ENCODE measurements around the gene RHOA. TPM values are rescaled to one million over a fixed set of nuclear protein-coding genes. Genes with fewer than 3 reads are reported as not detected.
"Not testable (repeated sequence)": the region's sequence is repeated elsewhere in the genome, so short reads cannot be mapped to it uniquely, and the experiment has no call there.

The RHOA gene
- total RNA-seq, 1 donor from 2014 or later, result 155 TPM

- DNase-seq (ENCODE audit: low spot score) (no peak), ATAC-seq (no peak)
Measured at GRCh38 chr3:49333091-49333490, 78.7 kb downstream of the RHOA start.

GRCh38 chr3:49329186-49329585 lies 82.6 kb downstream of the RHOA start:
- ATAC-seq, result no peak
- no peak for DNase-seq (ENCODE audit: low spot score)

- not testable (repeated sequence) for ATAC-seq; DNase-seq (ENCODE audit: low spot score)
Measured at GRCh38 chr3:49328350-49328749, 83.4 kb downstream of the RHOA start.

GRCh38 chr3:49327485-49327884 lies 84.3 kb downstream of the RHOA start:
- DNase-seq (ENCODE audit: low spot score) (no peak), ATAC-seq (peak; percentile 89)

GRCh38 chr3:49324768-49325167 lies 87.0 kb downstream of the RHOA start:
- ATAC-seq (no peak), DNase-seq (ENCODE audit: low spot score) (no peak)

- ATAC-seq (no peak), DNase-seq (ENCODE audit: low spot score) (no peak)
Measured at GRCh38 chr3:49316696-49317457, 94.9 kb downstream of the RHOA start.

- ATAC-seq, result no peak
- no peak for DNase-seq (ENCODE audit: low spot score)
Measured at GRCh38 chr3:49313896-49314688, 97.7 kb downstream of the RHOA start.

GRCh38 chr3:49311283-49311682 lies 100.5 kb downstream of the RHOA start:
- ATAC-seq (no peak), DNase-seq (ENCODE audit: low spot score) (no peak)

- no peak for ATAC-seq
- no peak for DNase-seq (ENCODE audit: low spot score)
Measured at GRCh38 chr3:49310677-49311076, 101.1 kb downstream of the RHOA start.

Other genes starting within 250 kb of the RHOA start
- gene CCDC71, start 245.6 kb downstream of the RHOA start, total RNA-seq, result 9.2 TPM
- 14.0 TPM for gene KLHDC8B, start 240.4 kb downstream of the RHOA start, total RNA-seq
- gene C3orf62, start 134.7 kb downstream of the RHOA start, total RNA-seq, result 1.9 TPM
- gene USP4, start 71.9 kb downstream of the RHOA start, total RNA-seq, result 19.7 TPM
- 272 TPM for gene GPX1, start 53.6 kb downstream of the RHOA start, total RNA-seq
- 23.4 TPM for gene TCTA, start 447 bp upstream of the RHOA start, total RNA-seq
- 46.8 TPM for gene AMT, start 10.5 kb upstream of the RHOA start, total RNA-seq
- gene NICN1, start 17.3 kb upstream of the RHOA start, total RNA-seq, result 9.1 TPM
- 59.6 TPM for gene DAG1, start 58.3 kb upstream of the RHOA start, total RNA-seq
- gene BSN, start 142.5 kb upstream of the RHOA start, total RNA-seq, result 0.73 TPM

Measured in left lobe of liver (tissue), 2 donors.